ENCODE data around the gene MDFI.

DNA sequence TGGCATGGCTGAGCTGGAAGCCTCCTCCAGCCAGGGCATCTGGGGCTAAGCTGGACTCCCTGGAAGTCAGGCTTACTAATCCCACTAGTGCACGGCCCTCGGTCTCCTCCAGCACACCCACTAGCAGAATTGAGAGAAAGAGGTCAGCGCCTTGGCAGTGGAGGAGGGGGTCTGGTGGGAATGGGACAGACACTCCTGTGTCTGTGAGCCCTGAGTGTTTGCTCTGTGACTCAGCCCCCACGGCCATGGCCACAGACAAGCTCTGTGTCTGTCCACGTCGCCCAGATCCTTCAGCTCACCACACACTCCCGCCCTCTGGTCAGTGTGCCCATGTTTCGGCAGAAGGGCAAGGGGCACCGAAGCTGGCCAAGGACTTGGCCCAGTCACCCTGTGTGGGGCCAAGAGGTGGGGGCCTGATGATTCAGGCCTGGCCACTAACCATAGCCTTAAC, 8.8 kb downstream of the MDFI start:
- TF ChIP-seq HDAC2 (IDR thresholded peaks at IDR 0.05) (no peak), CHD2 (IDR thresholded peaks at IDR 0.05; ENCODE audit: low read depth, low read length) (no peak), MXI1 (IDR thresholded peaks at IDR 0.05; ENCODE audit: low read depth, low read length) (no peak), BRD4 (IDR thresholded peaks at IDR 0.05) (no peak), ZNF551 (CRISPR knock-in tag; IDR thresholded peaks at IDR 0.05) (no peak), HMG20B (CRISPR knock-in tag; IDR thresholded peaks at IDR 0.05) (no peak), NFE2 (IDR thresholded peaks at IDR 0.05; ENCODE audit: low read depth) (no peak), KLF16 (IDR thresholded peaks at IDR 0.05) (no peak), POLR2A (conservative IDR thresholded peaks at IDR 0.05) (no peak)
- TF ChIP-seq, protein P1, sequence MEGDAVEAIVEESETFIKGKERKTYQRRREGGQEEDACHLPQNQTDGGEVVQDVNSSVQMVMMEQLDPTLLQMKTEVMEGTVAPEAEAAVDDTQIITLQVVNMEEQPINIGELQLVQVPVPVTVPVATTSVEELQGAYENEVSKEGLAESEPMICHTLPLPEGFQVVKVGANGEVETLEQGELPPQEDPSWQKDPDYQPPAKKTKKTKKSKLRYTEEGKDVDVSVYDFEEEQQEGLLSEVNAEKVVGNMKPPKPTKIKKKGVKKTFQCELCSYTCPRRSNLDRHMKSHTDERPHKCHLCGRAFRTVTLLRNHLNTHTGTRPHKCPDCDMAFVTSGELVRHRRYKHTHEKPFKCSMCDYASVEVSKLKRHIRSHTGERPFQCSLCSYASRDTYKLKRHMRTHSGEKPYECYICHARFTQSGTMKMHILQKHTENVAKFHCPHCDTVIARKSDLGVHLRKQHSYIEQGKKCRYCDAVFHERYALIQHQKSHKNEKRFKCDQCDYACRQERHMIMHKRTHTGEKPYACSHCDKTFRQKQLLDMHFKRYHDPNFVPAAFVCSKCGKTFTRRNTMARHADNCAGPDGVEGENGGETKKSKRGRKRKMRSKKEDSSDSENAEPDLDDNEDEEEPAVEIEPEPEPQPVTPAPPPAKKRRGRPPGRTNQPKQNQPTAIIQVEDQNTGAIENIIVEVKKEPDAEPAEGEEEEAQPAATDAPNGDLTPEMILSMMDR (IDR thresholded peaks at IDR 0.05 in 2 of 3, conservative IDR thresholded peaks at IDR 0.05 in 1 of 3; ENCODE audit: insufficient read depth in 2 of 3, low read depth in 1 of 3, low read length in 3 of 3) = no peak
